Endometrium (tissue), 2 donors: Measurements from ENCODE around the gene TFF1.

Source experiments
- FAIRE-seq: peaks from 2 replicates; lab custom pipeline; 2012; peaks lifted over from hg19 to GRCh38; lab: Jason Lieb, UNC
- donor health status: control.
- donor health status: control.

The TFF1 gene

GRCh38 chr21:42343556-42343955 lies 22.8 kb downstream of the TFF1 start:
- no peak for FAIRE-seq

- FAIRE-seq = no peak
Observed at GRCh38 chr21:42343101-42343500, 23.2 kb downstream of the TFF1 start.

DNA sequence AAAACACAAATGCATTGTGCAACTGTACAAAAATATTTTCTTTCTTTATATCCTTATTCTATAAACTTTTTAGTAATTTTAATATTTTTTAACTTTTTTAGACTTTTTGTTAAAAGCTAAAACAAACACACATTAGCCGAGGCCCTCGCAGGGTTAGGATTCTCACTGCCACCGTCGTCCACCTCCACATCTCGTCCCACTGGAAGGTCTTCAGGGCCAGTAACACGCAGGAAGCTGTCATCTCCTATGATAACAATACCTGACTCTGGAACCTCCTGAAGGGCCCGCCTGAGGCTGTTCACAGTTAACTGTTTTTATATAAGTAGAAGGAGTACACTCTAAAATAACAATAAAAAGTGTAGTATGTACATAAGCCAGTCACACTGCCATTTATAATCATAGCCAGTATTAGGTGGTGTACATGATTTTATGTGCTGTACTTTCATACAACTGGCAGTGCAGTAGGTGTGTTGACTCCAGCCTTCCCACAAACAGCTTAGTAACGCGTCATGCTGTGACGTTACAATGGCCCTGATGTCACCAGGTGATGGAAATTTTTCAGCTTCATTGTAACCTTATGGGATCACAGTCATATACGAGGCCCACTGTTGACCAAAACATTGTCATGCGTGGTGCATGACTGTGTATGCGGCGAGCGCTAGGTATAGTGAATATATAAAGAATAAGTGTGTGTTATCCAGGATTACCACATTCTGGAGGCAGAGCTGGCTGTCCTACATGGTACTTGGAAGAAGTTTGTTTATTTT lies 24.4 kb downstream of the TFF1 start:
- no peak for FAIRE-seq

GRCh38 chr21:42340187-42341050 lies 25.9 kb downstream of the TFF1 start:
- no peak for FAIRE-seq

DNA sequence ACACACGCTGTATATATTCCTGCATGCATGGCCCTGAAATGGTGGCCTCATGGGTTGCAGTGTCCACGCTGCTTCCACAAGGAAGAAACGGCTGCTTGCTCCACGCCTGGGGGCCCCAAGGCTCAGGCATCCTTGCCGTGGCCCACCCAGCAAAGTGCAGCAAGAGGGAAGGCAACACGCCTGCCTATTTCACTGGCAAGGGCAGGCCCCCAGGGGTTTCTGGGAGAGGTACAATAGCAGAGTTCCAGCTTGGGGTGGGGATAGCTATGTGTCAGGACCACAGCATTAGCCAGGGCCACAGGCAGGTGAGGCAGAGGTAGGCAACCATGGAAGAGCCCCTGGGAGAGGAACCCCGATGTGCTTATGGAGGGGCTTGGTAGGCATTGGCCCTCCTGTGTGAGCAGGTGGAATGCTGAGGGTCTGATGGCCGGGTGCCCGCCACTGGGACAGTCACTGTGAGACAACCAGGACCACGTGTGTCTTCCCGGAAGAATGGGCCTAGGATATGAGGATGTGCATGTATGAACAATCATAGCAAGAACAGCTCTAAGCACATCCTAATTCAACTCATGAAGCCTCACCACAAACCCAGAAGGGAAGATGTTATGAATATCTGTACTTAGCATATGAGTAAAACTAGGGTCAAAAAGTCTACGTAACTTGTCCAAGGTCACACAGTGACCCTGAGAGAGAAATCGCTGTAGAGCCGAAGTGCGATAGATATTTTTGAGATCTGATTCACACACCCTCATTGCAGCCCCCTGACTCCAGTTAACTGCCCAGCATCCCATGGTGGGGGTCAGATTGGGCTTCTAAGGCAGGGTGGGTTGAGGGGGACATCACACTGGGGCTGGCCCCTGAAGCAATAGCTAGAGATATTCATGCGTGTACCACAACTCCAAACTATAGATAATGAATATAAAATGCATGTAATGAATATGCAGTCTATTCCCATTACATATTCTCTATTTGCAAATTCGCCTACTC lies 27.3 kb downstream of the TFF1 start:
- FAIRE-seq = no peak

DNA sequence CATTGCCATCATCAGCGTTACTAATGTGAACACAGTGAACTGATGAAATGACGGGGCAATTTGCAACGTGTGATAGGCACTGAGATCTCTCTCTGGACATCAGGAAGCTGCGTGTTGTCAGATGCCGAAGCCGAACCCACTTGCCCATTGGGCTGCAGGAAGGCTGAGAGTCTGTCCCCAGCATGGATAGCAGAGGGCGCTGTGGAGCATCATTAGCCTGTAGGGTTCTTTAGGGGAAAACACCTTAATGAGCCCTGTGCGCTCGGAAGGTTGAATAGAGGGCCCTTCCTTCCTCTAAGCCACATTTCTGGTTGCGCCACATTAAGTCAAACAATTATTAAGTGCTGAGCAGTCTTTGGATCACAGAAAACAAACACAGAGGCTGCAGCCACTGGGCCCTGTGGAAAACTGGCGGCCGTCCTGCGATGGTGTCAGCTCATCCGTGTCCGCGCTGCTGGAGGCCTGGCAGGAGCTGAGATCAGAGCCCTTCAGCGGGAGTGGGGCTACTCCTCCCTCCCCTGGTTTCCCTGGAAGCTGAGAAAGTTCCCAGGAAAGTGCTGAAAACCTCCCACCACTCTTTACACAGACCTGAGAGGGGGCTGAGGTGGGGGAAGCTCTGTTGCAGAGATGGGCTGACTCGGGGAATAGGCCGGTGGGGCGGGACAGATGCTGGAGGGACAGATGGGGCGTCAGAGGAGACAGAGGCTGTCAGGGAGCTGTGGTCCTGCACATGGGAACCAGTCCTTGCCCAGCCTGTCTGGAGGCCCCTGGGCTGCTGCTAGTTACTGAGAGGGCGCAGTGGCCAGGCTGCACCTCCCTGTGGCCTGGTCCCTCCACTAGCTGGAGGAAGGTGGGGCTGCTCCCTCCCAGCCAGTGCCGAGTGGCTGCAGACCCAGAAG lies 28.3 kb downstream of the TFF1 start:
- no peak for FAIRE-seq

DNA sequence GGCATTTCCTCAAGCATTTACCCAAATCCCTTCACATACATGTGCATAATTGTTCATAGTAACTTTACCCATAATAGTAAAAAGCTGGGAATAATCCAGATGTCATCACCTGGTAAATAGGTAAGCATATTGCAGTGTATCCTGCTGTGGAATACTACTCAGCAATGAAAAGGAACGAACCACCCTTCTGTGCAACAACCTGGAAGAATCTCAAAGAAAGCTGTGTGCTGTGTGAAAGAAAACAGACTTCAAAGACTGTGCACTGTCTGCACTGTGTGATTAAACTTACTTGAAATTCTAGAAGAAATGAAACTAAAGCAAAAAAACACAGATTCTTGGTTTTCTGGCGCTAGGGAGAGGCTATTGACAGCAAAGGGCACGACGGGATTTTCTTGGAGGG lies 29.1 kb downstream of the TFF1 start:
- no peak for FAIRE-seq

- no peak for FAIRE-seq
Observed at GRCh38 chr21:42336054-42336453, 30.3 kb downstream of the TFF1 start.

- no peak for FAIRE-seq
Observed at GRCh38 chr21:42332557-42333317, 33.6 kb downstream of the TFF1 start.

DNA sequence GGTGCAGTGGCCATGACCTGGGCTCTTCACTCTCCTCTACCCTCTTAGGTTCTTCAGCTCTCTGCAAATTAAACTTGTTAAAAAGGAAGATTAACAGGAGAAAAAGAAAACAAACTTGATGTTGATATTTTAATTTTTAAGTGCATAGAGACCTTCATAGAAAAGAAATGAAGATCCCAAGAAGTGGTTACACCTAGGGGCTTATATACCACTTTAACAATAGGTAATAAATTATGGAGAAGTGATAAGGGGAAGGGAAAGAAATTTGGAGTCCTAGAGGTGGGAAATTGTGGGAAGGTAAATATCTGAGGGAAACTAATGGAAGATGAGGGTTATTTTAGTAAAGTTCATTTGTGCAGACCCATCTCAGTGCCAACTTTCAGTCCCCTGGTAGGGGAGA lies 34.7 kb downstream of the TFF1 start:
- no peak for FAIRE-seq

DNA sequence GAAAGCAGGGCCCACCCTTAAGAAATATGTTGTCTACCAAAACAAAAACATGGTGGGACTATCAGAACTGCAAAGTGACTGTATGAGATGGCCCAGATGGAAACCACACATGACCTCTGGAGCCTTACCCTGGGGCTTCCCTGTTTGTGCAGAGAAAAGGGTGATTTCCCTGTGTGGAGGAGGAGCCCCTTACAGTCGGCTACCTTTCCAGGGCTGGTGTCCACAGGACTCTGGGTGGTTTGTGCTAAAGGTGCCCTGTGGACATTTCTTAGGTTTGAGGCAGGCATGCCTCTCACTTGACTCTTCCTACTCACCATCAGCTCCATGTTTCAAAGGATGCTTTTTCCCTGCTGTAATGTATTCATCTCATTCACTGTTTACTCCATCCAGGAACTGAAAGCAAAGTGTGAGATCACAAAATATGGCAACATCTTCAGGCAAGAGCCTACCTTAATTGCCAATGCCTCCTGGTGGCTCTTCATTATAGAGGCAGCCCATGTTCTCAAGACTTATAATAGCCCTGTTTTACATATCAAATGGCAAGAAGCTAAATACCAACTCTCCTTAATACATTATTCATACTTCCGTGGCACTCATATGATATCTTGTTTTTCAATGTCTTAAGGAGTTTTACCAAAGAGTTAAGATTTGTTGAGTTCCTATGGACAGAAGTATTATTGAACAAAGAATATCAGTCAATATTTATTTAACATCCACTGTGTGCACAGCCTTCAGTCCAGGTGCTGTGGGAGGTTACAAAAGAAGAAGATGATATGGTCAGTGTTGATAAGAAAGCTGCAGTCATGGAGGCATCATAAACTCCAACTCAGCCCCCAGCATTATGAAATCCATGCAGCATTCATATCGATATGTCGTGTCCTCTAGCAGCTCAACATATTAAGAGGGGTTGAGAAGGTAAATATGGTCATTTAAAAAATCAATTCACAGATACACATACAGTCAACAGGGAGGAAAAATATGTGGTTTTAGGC lies 35.7 kb downstream of the TFF1 start:
- FAIRE-seq = no peak

- no peak for FAIRE-seq
Observed at GRCh38 chr21:42324896-42325295, 41.4 kb downstream of the TFF1 start.

GRCh38 chr21:42321845-42322244 lies 44.5 kb downstream of the TFF1 start:
- no peak for FAIRE-seq

GRCh38 chr21:42321231-42321630 lies 45.1 kb downstream of the TFF1 start:
- FAIRE-seq = no peak

GRCh38 chr21:42320791-42321190 lies 45.5 kb downstream of the TFF1 start:
- no peak for FAIRE-seq

- no peak for FAIRE-seq
Observed at GRCh38 chr21:42319851-42320572, 46.3 kb downstream of the TFF1 start.

- no peak for FAIRE-seq
Observed at GRCh38 chr21:42319376-42319775, 47.0 kb downstream of the TFF1 start.
